Mucosa of rectum (tissue), 2 donors: ENCODE results near the gene PCYT2.

ENCODE experiments used
- H3K27ac ChIP-seq, 2 donors: one replicate each; pipeline ENCODE4 v1.7.0; 2013; ENCODE audit warnings: inconsistent platforms in 2 of 2, low read depth in 2 of 2, low read length in 2 of 2
- H3K27me3 ChIP-seq, 2 donors: one replicate each; pipeline ENCODE4 v1.7.0; 2013; ENCODE audit warnings: low read length in 2 of 2; ENCODE audit not compliant: control insufficient read depth in 2 of 2, insufficient read depth in 2 of 2
- H3K36me3 ChIP-seq, 2 donors: one replicate each; pipeline ENCODE4 v1.7.0; 2013; ENCODE audit warnings: low read length in 2 of 2; ENCODE audit not compliant: control insufficient read depth in 2 of 2, insufficient read depth in 2 of 2
- H3K4me1 ChIP-seq, 2 donors: one replicate each; pipeline ENCODE4 v1.7.0; 2013; ENCODE audit warnings: low read length in 2 of 2, mild to moderate bottlenecking in 1 of 2; ENCODE audit not compliant: control insufficient read depth in 2 of 2, insufficient read depth in 2 of 2
- H3K4me3 ChIP-seq, 2 donors: one replicate each; pipeline ENCODE4 v1.7.0; 2013; ENCODE audit warnings: low read length in 2 of 2
- H3K9ac ChIP-seq, 2 donors: one replicate each; pipeline ENCODE4 v1.7.0; 2013; ENCODE audit warnings: low read length in 2 of 2, low read depth in 1 of 2, mild to moderate bottlenecking in 1 of 2
- H3K9me3 ChIP-seq, 2 donors: one replicate each; pipeline ENCODE4 v1.7.0; 2013; ENCODE audit warnings: low read length in 2 of 2; ENCODE audit not compliant: control insufficient read depth in 2 of 2
- donor health status: healthy.
- donor health status: Normal muscosa, but diverticular disease.

PCYT2 gene

GRCh38 chr17:81911277-81911961 lies at the start of gene PCYT2:
Gene PCYT2, minus strand, starts transcription at chr17:81911399. Its CDS starts 44 bp downstream, at chr17:81911355.
- peak within 1 kb of the TSS; percentile 61 to 76 for H3K9ac ChIP-seq
- H3K27ac ChIP-seq = peak within 1 kb of the TSS; percentile 58 to 77
- H3K4me3 ChIP-seq = peak within 1 kb of the TSS; percentile 76 to 79
- peaks cover 10 to 16% of the 10 kb centered on the region in 2 donors for H3K4me1 ChIP-seq
- H3K9me3 ChIP-seq = no peaks in the 10 kb centered on the region
- no peaks in the 10 kb centered on the region for H3K27me3 ChIP-seq
- peaks cover 40 to 53% of the 10 kb centered on the region in 2 donors for H3K36me3 ChIP-seq

GRCh38 chr17:81960130-81960958 lies 49.1 kb upstream of the PCYT2 start:
- Histone ChIP-seq H3K9ac (no peak overlapping the region), H3K9me3 (no peaks in the 10 kb centered on the region), H3K4me3 (peak overlapping the region; percentile 13 to 30)

GRCh38 chr17:81959362-81960129 lies 48.3 kb upstream of the PCYT2 start:
- no peak overlapping the region for H3K27ac ChIP-seq
- H3K9ac ChIP-seq = no peak overlapping the region
- H3K4me1 ChIP-seq = peaks cover 9 to 10% of the 10 kb centered on the region in 2 donors
- H3K36me3 ChIP-seq = no peaks in the 10 kb centered on the region
- peak overlapping the region; percentile 13 to 30 for H3K4me3 ChIP-seq
- no peaks in the 10 kb centered on the region for H3K9me3 ChIP-seq
- peaks cover 32 to 53% of the 10 kb centered on the region in 2 donors for H3K27me3 ChIP-seq

More at GRCh38 chr17:81960130-81960958, 49.1 kb upstream of the PCYT2 start:
- Histone ChIP-seq H3K27me3 (peaks cover 32 to 55% of the 10 kb centered on the region in 2 donors), H3K4me1 (peaks cover 9 to 10% of the 10 kb centered on the region in 2 donors), H3K27ac (no peak overlapping the region), H3K36me3 (no peaks in the 10 kb centered on the region)

GRCh38 chr17:81958633-81959342 lies 47.6 kb upstream of the PCYT2 start:
- Histone ChIP-seq H3K4me1 (peaks cover 9 to 10% of the 10 kb centered on the region in 2 donors), H3K27ac (no peak overlapping the region), H3K9me3 (no peaks in the 10 kb centered on the region), H3K27me3 (peaks cover 27 to 45% of the 10 kb centered on the region in 2 donors), H3K4me3 (no peak overlapping the region), H3K36me3 (no peaks in the 10 kb centered on the region), H3K9ac (no peak overlapping the region)

GRCh38 chr17:81957691-81958432 lies 46.7 kb upstream of the PCYT2 start:
- Histone ChIP-seq H3K4me1 (peaks cover 9 to 10% of the 10 kb centered on the region in 2 donors), H3K4me3 (no peak overlapping the region), H3K27me3 (peaks cover 22 to 37% of the 10 kb centered on the region in 2 donors), H3K9me3 (no peaks in the 10 kb centered on the region), H3K36me3 (no peaks in the 10 kb centered on the region), H3K9ac (no peak overlapping the region), H3K27ac (no peak overlapping the region)

GRCh38 chr17:81956607-81957589 lies 45.7 kb upstream of the PCYT2 start:
- Histone ChIP-seq H3K27ac (no peak overlapping the region), H3K36me3 (no peaks in the 10 kb centered on the region), H3K27me3 (peaks cover 15 to 29% of the 10 kb centered on the region in 2 donors), H3K9ac (no peak overlapping the region), H3K9me3 (no peaks in the 10 kb centered on the region), H3K4me3 (no peak overlapping the region), H3K4me1 (peaks cover 9 to 10% of the 10 kb centered on the region in 2 donors)

- no peaks in the 10 kb centered on the region for H3K36me3 ChIP-seq
- no peaks in the 10 kb centered on the region for H3K9me3 ChIP-seq
- H3K4me1 ChIP-seq = peaks cover 9 to 10% of the 10 kb centered on the region in 2 donors
- H3K27me3 ChIP-seq = peaks cover 15 to 27% of the 10 kb centered on the region in 2 donors
- no peak overlapping the region for H3K4me3 ChIP-seq
- H3K9ac ChIP-seq = no peak overlapping the region
- no peak overlapping the region for H3K27ac ChIP-seq
Measured at GRCh38 chr17:81955756-81956544, 44.8 kb upstream of the PCYT2 start.

- Histone ChIP-seq H3K4me1 (peaks cover 7 to 9% of the 10 kb centered on the region in 2 donors), H3K27me3 (peaks cover 15 to 22% of the 10 kb centered on the region in 2 donors), H3K36me3 (no peaks in the 10 kb centered on the region), H3K9ac (no peak overlapping the region), H3K27ac (no peak overlapping the region), H3K9me3 (no peaks in the 10 kb centered on the region), H3K4me3 (no peak overlapping the region)
Measured at GRCh38 chr17:81955058-81955681, 44.0 kb upstream of the PCYT2 start.
